Heart right ventricle (tissue), 16 donors: Measurements from ENCODE around the gene NALCN. TPM values are rescaled to one million over a fixed set of nuclear protein-coding genes. Genes with fewer than 3 reads are reported as not detected.

ENCODE experiments used
- ATAC-seq, 8 donors: fragments of 200-7000 bp; cut with Tn5 transposase; one replicate each; pipeline ENCODE4 v1.9.1; 2020; ENCODE audit warnings: mild to moderate bottlenecking in 8 of 8, moderate library complexity in 8 of 8, moderate number of reproducible peaks in 1 of 8
- DNase-seq, 2 donors: peaks; one replicate each; pipeline ENCODE4 v3.0.0-alpha.2; 2020
- H3K27ac ChIP-seq, 10 donors: fragments of 200-600 bp; sonication (generic) in 2 of 10; one replicate each; pipeline versions ENCODE4 v1.5.0 to v1.8.0; 2020 to 2022; ENCODE audit warnings: mild to moderate bottlenecking in 3 of 10
- H3K27me3 ChIP-seq, 7 donors: fragments of 200-600 bp; one replicate each; pipeline ENCODE4 v1.8.0; 2021 to 2022; ENCODE audit warnings: mild to moderate bottlenecking in 2 of 7
- H3K36me3 ChIP-seq, 9 donors: fragments of 200-600 bp; sonication (generic) in 1 of 9; one replicate each; pipeline versions ENCODE4 v1.5.0 to v1.8.0; 2020 to 2022; ENCODE audit warnings: mild to moderate bottlenecking in 2 of 9
- H3K4me1 ChIP-seq, 9 donors: fragments of 200-600 bp; sonication (generic) in 1 of 9; one replicate each; pipeline versions ENCODE4 v1.5.0 to v1.8.0; 2020 to 2022; ENCODE audit warnings: mild to moderate bottlenecking in 4 of 9
- H3K4me3 ChIP-seq, 10 donors: fragments of 200-600 bp; sonication (generic) in 2 of 10; one replicate each; pipeline versions ENCODE4 v1.5.0 to v1.8.0; 2020 to 2022; ENCODE audit warnings: mild to moderate bottlenecking in 7 of 10, moderate library complexity in 2 of 10
- H3K9me3 ChIP-seq, 11 donors: fragments of 200-600 bp in 10 of 11; sonication (generic) in 2 of 11; one replicate each; pipeline versions ENCODE4 v1.5.0 to v1.8.0; 2013 to 2022; ENCODE audit warnings: mild to moderate bottlenecking in 2 of 11, control low read depth in 1 of 11, moderate library complexity in 1 of 11
- WGBS, 2 donors: extraction: QIAGEN DNeasy Blood & Tissue Kit; methylation state at CpG; one replicate each; pipeline ENCODE4 v1.1.7; 2013; ENCODE audit warnings: inconsistent platforms in 1 of 2; 5-methylcytosine and 5-hydroxymethylcytosine counted together
- intact Hi-C, 10 donors: fragments of 100-400 bp; cut with DNase I; formaldehyde crosslinking; loops; one replicate each; pipeline versions ENCODE4 v1.11.1 to v1.14.2; 2022
- polyA plus RNA-seq, 2 donors: library from polyadenylated mRNA; stranded (reverse); fragments of 200-250 nt; gene quantifications; one replicate each; pipeline ENCODE4 v1.2.3, GENCODE V29; 2013
- total RNA-seq, 10 donors: library from RNA; stranded (reverse); fragmentation: NEBNext Ultra II Directional in 3 of 10; extraction: Animal tissue kit (Norgen Biotek cat#: 25700) in 3 of 10; gene quantifications; one replicate each; pipeline versions ENCODE4 v1.2.1 to v1.2.4, GENCODE V29; 2021 to 2023
- TF ChIP-seq, protein P1 (sequence below), 9 donors: fragments of 200-600 bp; sonication (generic) in 2 of 9; IDR thresholded peaks; one replicate each; pipeline versions ENCODE4 v1.5.0 to v1.8.0; 2021 to 2022; ENCODE audit warnings: antibody characterized with exemption in 9 of 9, mild to moderate bottlenecking in 5 of 9, moderate library complexity in 1 of 9
- donor health status: Arrhythmogenic right ventricular cardiomyopathy.
- donor health status: ischemic (EF 13 %, LVEDD 7.1; RV severe dilation, severe dysfunction).
- donor health status: healthy with polysubstance abuse.
- donor health status: DM: no; HTN: yes; CAD: no.
- donor health status: DM: no; HTN: no; CAD: no.
- donor health status: ischemic (EF 25% LVEDD 6.9; RV normal size, moderate dysfunction).
- donor health status: ischemic (EF 25% LVEDD 5.7; RV mildly dilated, moderate dysfunction).
- donor health status: healthy.
- donor health status: DM: yes; HTN: yes; CAD: no.
- donor health status: Ischemic cardiomyopathy.
- donor health status: ischemic (EF 35%, LVEDD 5.7; RV mildly dilated, moderate dysfunction).
- donor health status: nonischemic (EF 11% LVEDD 7.7; RV severe dilation, severe dysfunction).
- donor health status: DM: yes; HTN: yes; CAD: no.
- donor health status: PGD.
- donor health status: ischemic (EF 29% LVEDD 5.4; RV normal size, mild dysfunction).
- donor health status: nonischemic (EF 23%, LVEDD 6.1; RV moderate dilation, normal function).

NALCN gene
- total and polyA plus RNA-seq, 12 donors = 0.01 to 9.3 (median 7.8) TPM

DNA sequence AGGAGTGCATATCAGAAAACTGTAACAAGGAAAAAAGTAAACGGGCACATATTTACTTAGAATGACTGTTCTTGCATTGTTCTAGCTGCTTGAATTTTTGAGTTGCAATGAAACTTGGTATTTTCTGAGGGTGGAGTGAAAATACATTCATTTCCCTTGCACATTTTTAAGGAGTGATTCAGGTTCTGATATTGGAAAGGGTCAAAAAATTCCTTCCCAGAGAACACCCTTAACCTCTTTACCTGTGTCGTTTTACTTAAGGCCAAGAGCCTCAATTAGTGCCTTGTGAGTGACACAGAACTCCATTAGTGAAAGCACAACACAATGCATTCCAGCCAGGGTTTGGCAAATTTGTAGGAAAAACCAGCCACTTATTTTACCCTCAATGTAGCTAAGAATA, 38.5 kb upstream of the NALCN start:
- TF ChIP-seq, protein P1, sequence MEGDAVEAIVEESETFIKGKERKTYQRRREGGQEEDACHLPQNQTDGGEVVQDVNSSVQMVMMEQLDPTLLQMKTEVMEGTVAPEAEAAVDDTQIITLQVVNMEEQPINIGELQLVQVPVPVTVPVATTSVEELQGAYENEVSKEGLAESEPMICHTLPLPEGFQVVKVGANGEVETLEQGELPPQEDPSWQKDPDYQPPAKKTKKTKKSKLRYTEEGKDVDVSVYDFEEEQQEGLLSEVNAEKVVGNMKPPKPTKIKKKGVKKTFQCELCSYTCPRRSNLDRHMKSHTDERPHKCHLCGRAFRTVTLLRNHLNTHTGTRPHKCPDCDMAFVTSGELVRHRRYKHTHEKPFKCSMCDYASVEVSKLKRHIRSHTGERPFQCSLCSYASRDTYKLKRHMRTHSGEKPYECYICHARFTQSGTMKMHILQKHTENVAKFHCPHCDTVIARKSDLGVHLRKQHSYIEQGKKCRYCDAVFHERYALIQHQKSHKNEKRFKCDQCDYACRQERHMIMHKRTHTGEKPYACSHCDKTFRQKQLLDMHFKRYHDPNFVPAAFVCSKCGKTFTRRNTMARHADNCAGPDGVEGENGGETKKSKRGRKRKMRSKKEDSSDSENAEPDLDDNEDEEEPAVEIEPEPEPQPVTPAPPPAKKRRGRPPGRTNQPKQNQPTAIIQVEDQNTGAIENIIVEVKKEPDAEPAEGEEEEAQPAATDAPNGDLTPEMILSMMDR (IDR thresholded peaks at IDR 0.05) = no peak

GRCh38 chr13:101453784-101454201, 37.5 kb upstream of the NALCN start:
- ATAC-seq (peak in 6 of 8 donors; percentile 47 to 70 (median 64)), DNase-seq (peak in 1 of 2 donors; percentile 14)
- intact Hi-C loops = no loop called here
- WGBS, 2 donors = 7 to 10% methylated on average over 36 to 41 of the region's 41 CpGs
- Histone ChIP-seq H3K27ac (peak overlapping the region in 1 of 10 donors; percentile 14), H3K27me3 (peaks cover 0 to 9% (median 0%) of the 10 kb centered on the region in 7 donors), H3K9me3 (no peaks in the 10 kb centered on the region), H3K4me1 (peaks cover 0 to 3% (median 0%) of the 10 kb centered on the region in 9 donors), H3K4me3 (peak overlapping the region; percentile 14 to 57 (median 46)), H3K36me3 (no peaks in the 10 kb centered on the region)
- TF ChIP-seq, protein P1 (IDR thresholded peaks at IDR 0.05) = peak in 6 of 9 donors; percentile 26 to 58 (median 30)

More for the DNA sequence above, 38.5 kb upstream of the NALCN start:
- peaks cover 0 to 3% (median 0%) of the 10 kb centered on the region in 9 donors for H3K4me1 ChIP-seq
- intact Hi-C loops = no loop called here
- DNase-seq (no peak), ATAC-seq (no peak)
- WGBS, 2 donors = 58 to 68% methylated on average over 2 of the region's 2 CpGs
- peaks cover 0 to 9% (median 0%) of the 10 kb centered on the region in 7 donors for H3K27me3 ChIP-seq
- no peaks in the 10 kb centered on the region for H3K36me3 ChIP-seq
- no peak overlapping the region for H3K27ac ChIP-seq
- no peaks in the 10 kb centered on the region for H3K9me3 ChIP-seq
- H3K4me3 ChIP-seq = no peak overlapping the region

DNA sequence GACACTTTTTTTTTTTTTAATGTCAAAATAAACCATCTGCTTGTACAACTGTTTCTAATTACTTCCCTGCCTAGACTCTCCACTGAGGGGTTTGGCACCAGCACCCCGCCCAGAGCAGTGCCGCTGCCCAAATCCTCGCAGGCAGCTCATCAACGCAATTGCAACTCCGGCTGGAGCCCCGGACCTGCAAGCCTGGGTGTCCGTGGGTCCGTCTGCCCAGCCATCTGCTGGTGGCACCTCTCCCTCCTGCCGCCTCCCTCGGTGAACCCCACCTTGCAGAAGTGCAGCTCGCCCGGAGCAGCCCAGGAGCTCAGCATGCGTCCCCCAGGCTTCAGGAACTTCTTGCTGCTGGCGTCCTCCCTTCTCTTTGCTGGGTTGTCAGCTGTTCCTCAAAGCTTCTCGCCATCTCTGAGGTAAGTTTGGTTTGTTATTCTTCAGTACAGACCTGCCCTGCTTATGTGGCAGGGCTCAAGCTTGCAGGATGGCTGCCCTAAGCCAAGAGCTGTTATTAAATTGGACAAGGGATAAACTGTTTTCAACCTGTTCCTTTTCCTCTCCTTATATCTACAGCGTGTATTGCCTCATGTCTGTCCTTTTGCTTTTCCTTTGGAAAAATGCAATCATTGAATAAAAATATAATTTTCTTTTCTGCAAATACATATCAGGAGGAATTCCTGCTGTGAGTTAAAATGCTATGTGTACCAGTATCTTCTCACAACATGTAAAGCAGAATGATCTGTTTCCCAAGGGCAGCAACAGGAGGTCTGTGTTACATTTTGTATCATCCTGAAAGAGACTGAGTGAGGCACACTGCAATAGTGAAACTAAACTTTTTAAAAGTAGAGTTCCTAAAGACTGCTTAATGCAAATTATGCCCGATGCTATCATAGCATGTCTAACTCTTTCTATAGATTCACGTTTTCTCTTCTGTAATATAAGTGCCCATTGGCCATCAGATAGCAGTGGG, 36.5 kb upstream of the NALCN start, which contains the start of gene ITGBL1:
TSS of gene ITGBL1 (plus strand) at position 157 of the 967 bp plus-strand sequence. CDS start at position 316, 159 bp downstream.
- intact Hi-C loops = no loop called here
- Histone ChIP-seq H3K27ac (peak within 1 kb of the TSS in 3 of 10 donors; percentile 14 to 28 (median 17)), H3K36me3 (no peaks in the 10 kb centered on the region), H3K4me3 (peak within 1 kb of the TSS; percentile 14 to 57 (median 46)), H3K9me3 (no peaks in the 10 kb centered on the region), H3K27me3 (peaks cover 0 to 9% (median 0%) of the 10 kb centered on the region in 7 donors), H3K4me1 (peaks cover 0 to 3% (median 0%) of the 10 kb centered on the region in 9 donors)
- peak in 6 of 8 donors; percentile 38 to 61 (median 56) for ATAC-seq
- 55 to 67% methylated on average over 18 of the region's 18 CpGs for WGBS, 2 donors
- TF ChIP-seq, protein P1 (IDR thresholded peaks at IDR 0.05) = no peak
- DNase-seq = peak in 1 of 2 donors; percentile 27

DNA sequence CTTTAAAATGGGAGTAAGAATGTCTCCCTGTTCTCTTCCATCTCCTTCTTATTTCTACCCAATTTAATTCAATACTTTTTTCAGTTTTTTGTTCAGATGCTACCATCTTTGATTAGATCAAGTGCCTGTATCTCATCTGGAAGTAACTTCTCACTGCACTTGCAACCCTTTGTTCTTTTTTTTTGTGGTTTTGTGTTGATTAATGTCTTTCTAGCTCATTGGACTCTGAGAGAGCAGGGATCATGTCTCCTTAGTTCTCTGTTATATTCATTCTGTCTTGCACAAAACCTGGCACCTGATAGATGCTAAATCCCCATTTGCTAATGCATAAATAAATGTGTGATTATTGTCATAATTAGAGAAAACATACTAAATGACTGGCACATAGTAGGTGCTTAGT, 35.3 kb upstream of the NALCN start:
- Histone ChIP-seq H3K27me3 (peaks cover 0 to 9% (median 0%) of the 10 kb centered on the region in 7 donors), H3K4me1 (peaks cover 0 to 3% (median 0%) of the 10 kb centered on the region in 9 donors), H3K27ac (no peak overlapping the region), H3K4me3 (no peak overlapping the region), H3K36me3 (no peaks in the 10 kb centered on the region), H3K9me3 (no peaks in the 10 kb centered on the region)
- intact Hi-C loops = no loop called here
- ATAC-seq (no peak), DNase-seq (no peak)
- TF ChIP-seq, protein P1 (IDR thresholded peaks at IDR 0.05) = no peak
